ENCODE results near the gene MRC2.
A peak's percentile ranks its signal among the peaks of the same experiment; 100 is the strongest.

The MRC2 gene

GRCh38 chr17:62641951-62642350 lies 14.5 kb downstream of the MRC2 start:
- DNase-seq, result no peak

- DNase-seq, result no peak
These were observed 16.0 kb downstream of the MRC2 start for GRCh38 chr17:62643496-62643895.

- no peak for DNase-seq
These were observed 17.2 kb downstream of the MRC2 start for GRCh38 chr17:62644487-62645173.

- DNase-seq, result no peak
These were observed 20.9 kb downstream of the MRC2 start for GRCh38 chr17:62648251-62648955.

GRCh38 chr17:62648956-62649294 lies 21.5 kb downstream of the MRC2 start:
- DNase-seq, result no peak

- no peak for DNase-seq
These were observed 22.1 kb downstream of the MRC2 start for GRCh38 chr17:62649570-62649969.

- DNase-seq, result no peak
These were observed 23.1 kb downstream of the MRC2 start for GRCh38 chr17:62650587-62650986.

GRCh38 chr17:62652251-62653001 lies 25.0 kb downstream of the MRC2 start:
- DNase-seq, result peak; percentile 24

GRCh38 chr17:62653002-62653825 lies 25.7 kb downstream of the MRC2 start:
- peak; percentile 90 for DNase-seq

- no peak for DNase-seq
These were observed 26.6 kb downstream of the MRC2 start for GRCh38 chr17:62653826-62654761.

GRCh38 chr17:62655656-62656055 lies 28.2 kb downstream of the MRC2 start:
- DNase-seq, result no peak

- DNase-seq, result no peak
These were observed 29.0 kb downstream of the MRC2 start for GRCh38 chr17:62656446-62656845.

- DNase-seq, result no peak
These were observed 29.7 kb downstream of the MRC2 start for GRCh38 chr17:62657145-62657665.

- DNase-seq, result no peak
These were observed 30.2 kb downstream of the MRC2 start for GRCh38 chr17:62657690-62658089.

GRCh38 chr17:62658136-62658920 lies 30.9 kb downstream of the MRC2 start:
- no peak for DNase-seq

GRCh38 chr17:62660629-62661118 lies 33.2 kb downstream of the MRC2 start:
- no peak for DNase-seq

- no peak for DNase-seq
These were observed 33.9 kb downstream of the MRC2 start for GRCh38 chr17:62661337-62661736.

GRCh38 chr17:62662855-62663254 lies 35.4 kb downstream of the MRC2 start:
- no peak for DNase-seq

- no peak for DNase-seq
These were observed 35.8 kb downstream of the MRC2 start for GRCh38 chr17:62663304-62663703.

GRCh38 chr17:62664336-62665120 lies 37.1 kb downstream of the MRC2 start:
- DNase-seq, result no peak
